ENCODE measurements around the gene TGM3.

GRCh38 chr20:2290486-2290885, 5.3 kb upstream of the TGM3 start:
- no peak for TF ChIP-seq CTCF (IDR thresholded peaks at IDR 0.05; ENCODE audit: insufficient read depth, low read length)
- TF ChIP-seq GABPA (IDR thresholded peaks at IDR 0.05; ENCODE audit: low read depth) = no peak
- no peak for TF ChIP-seq REST (IDR thresholded peaks at IDR 0.05; ENCODE audit: insufficient replicate concordance, low read depth)
- TF ChIP-seq POLR2AphosphoS5 (IDR thresholded peaks at IDR 0.05; ENCODE audit: low read depth) = no peak
- TF ChIP-seq SPI1 (IDR thresholded peaks at IDR 0.05; ENCODE audit: borderline replicate concordance, low read depth) = no peak
